Bronchial epithelial cell (primary cell): Measurements from ENCODE around the gene TMEM266. TPM values are rescaled to one million over a fixed set of nuclear protein-coding genes. Genes with fewer than 3 reads are reported as not detected.
A peak's percentile ranks its signal among the peaks of the same experiment; 100 is the strongest.

Experiments used
- DNase-seq: peaks from one replicate; pipeline ENCODE4 v3.0.0-alpha.2; 2010; ENCODE audit warnings: low read depth
- FAIRE-seq: peaks from 2 replicates; lab custom pipeline; 2011; peaks lifted over from hg19 to GRCh38; lab: Jason Lieb, UNC
- H3K27me3 ChIP-seq: 2 replicates; pipeline ENCODE4 v1.5.1; 2011; ENCODE audit warnings: low read length; ENCODE audit not compliant: control insufficient read depth, insufficient read depth
- H3K36me3 ChIP-seq: 2 replicates; pipeline ENCODE4 v1.5.1; 2011; ENCODE audit warnings: low read length; ENCODE audit not compliant: control insufficient read depth, insufficient read depth
- H3K4me3 ChIP-seq: 2 replicates; pipeline ENCODE4 v1.5.1; 2011; ENCODE audit warnings: mild to moderate bottlenecking, low read depth, low read length, control low read depth
- total RNA-seq: library from RNA; depleted of rRNA; stranded (reverse); fragments of >200 nt; gene quantifications from 2 replicates; pipeline ENCODE4 v1.2.1, GENCODE V29; 2014
- TF ChIP-seq, protein P1 (sequence below): IDR thresholded peaks from 2 replicates; pipeline ENCODE4 v1.5.1; 2011; ENCODE audit warnings: mild to moderate bottlenecking, moderate library complexity, low read length, control low read depth, inconsistent platforms; ENCODE audit not compliant: insufficient read depth, severe bottlenecking

TMEM266 gene
- total RNA-seq, 1 donor from 2014 or later: under 0.01 TPM

DNA sequence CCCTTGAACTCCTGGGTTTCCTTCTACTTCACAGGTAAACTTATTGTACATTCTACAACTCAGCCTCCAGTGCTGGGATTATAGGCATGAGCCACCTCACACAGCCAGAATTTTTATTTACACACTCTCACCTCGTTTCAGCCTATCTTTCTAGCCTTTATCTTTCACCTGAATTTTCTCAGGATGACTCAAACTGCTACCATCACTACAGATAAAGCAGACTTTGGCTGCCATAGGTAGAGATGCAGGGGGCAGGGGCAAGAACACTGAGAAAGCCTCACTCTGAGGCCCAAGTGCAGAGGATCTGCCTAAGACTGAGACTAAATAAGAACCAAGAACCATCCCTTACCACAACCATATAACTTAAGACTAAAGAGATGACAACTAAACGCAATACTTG, 192.5 kb downstream of the TMEM266 start:
- FAIRE-seq (no peak), DNase-seq (peak; percentile 5)
- H3K4me3 ChIP-seq: no peak overlapping the region
- H3K27me3 ChIP-seq: no peaks in the 10 kb centered on the region
- H3K36me3 ChIP-seq: no peaks in the 10 kb centered on the region
- TF ChIP-seq, protein P1, sequence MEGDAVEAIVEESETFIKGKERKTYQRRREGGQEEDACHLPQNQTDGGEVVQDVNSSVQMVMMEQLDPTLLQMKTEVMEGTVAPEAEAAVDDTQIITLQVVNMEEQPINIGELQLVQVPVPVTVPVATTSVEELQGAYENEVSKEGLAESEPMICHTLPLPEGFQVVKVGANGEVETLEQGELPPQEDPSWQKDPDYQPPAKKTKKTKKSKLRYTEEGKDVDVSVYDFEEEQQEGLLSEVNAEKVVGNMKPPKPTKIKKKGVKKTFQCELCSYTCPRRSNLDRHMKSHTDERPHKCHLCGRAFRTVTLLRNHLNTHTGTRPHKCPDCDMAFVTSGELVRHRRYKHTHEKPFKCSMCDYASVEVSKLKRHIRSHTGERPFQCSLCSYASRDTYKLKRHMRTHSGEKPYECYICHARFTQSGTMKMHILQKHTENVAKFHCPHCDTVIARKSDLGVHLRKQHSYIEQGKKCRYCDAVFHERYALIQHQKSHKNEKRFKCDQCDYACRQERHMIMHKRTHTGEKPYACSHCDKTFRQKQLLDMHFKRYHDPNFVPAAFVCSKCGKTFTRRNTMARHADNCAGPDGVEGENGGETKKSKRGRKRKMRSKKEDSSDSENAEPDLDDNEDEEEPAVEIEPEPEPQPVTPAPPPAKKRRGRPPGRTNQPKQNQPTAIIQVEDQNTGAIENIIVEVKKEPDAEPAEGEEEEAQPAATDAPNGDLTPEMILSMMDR: no peak

DNA sequence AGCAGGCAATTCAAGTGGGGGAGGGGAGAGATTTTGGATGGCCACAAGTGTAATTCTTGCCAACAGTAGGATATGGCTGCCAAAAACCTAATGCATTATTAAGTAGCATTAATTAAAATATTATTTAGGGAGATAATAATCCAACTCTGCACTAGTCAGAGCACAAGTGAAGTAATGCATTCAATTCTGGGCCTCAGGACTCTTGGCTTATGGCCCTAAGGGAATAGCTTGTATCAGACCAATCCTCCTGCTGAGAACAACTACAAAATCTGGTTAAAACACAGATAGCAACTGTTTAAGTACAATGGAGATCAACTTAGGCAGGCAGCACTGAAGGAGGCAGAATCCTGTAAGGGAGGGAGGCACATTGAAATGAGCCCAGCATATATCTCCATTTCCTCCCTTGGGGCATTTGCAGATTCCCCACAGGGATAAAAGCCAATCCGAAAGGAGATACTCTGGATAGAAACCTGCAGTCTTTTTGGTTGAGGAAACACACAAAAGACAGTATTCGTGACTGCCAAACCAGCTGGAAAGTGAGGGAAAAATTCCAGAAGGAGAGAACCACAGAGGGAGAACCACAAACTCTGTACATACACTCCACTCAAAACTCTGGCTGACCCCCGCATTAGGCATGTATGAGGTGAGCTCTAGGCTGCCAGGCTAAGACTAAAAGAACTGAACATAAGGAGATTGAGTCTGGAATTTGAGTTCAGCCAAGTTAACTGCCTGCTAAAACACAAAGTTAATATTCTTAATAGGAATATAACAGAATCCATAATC, 194.1 kb downstream of the TMEM266 start:
- TF ChIP-seq, protein P1: no peak
- Histone ChIP-seq H3K36me3 (peaks cover 4% of the 10 kb centered on the region), H3K4me3 (no peak overlapping the region), H3K27me3 (no peaks in the 10 kb centered on the region)
- no peak for FAIRE-seq
- DNase-seq: no peak

Other genes starting within 250 kb of the TMEM266 start
- gene UBE2Q2, start 216.5 kb upstream of the TMEM266 start, total RNA-seq: 28.8 and 32.1 TPM in 2 replicates
- 59.8 and 87.4 TPM in 2 replicates for gene FBXO22, start 156.1 kb upstream of the TMEM266 start, total RNA-seq
- 0.13 TPM in 1 of 2 replicates, not detected in the other for gene NRG4, start 47.6 kb upstream of the TMEM266 start, total RNA-seq